SK-N-MC (cell line): Measurements from ENCODE around the gene DIO1.

Source experiments
- EZH2 ChIP-seq: fragments of 200-600 bp; sonication (generic); IDR thresholded peaks from one replicate; pipeline ENCODE4 v1.6.1; 2017; ENCODE audit warnings: antibody characterized with exemption
- FOXP2 ChIP-seq: optimal IDR thresholded peaks from 2 replicates; pipeline ENCODE3; 2011; ENCODE audit warnings: mild to moderate bottlenecking, moderate library complexity; ENCODE audit not compliant: insufficient read depth; ENCODE audit errors: extremely low read length, control extremely low read depth
- POLR2AphosphoS5 ChIP-seq: IDR thresholded peaks from 2 replicates; pipeline ENCODE4 v1.6.1; 2012; ENCODE audit warnings: mild to moderate bottlenecking, low read depth, low read length, borderline replicate concordance

- no peak for TF ChIP-seq POLR2AphosphoS5
- TF ChIP-seq EZH2, result no peak
- no peak for TF ChIP-seq FOXP2
These were observed 46.0 kb upstream of the DIO1 start for GRCh38 chr1:53847980-53848379.
